Measurements from ENCODE around the gene EPHB2.

The EPHB2 gene

DNA sequence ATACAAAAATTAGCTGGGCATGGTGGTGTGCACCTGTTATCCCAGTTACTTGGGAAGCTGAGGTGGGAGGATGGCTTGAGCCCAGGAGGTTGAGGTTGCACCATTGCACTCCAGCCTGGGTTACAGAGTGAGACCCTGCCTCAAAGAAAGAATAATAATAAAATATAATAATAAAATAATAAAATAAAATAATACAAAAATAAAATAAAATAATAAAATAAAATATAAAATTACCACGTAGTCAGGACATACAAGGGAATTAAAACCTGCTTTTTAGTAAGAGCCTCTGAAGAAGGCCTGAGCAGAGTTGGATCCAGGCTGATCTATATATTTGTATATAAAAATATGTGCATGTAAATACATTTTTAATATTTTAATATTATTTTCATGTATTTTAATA is 41.7 kb downstream of the EPHB2 start:
- DNase-seq (ENCODE audit: low read depth), result no peak

DNA sequence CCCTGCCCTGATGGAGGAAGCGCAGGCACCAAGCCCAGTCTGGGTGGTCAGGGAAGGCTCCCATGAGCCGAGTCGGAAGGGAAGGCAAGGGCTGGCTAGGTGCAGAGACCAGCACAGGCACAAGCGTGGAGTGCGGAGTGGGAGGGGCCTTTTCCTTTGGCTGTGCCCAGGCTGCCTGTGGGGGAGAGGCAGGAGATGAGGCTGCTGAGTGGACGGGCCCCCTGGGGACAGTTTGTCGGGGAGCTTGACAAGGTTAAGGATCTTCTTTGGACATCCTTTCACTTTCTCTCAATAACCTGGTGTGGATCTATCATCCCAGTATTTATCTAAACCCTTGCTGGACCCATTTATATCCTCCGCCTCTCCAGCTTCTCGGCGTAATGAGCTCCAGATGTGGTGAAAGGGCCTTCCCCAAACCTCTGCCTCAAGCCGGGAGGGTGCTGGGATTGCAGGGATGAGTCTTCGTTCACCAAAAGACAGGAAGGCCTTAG is 42.9 kb downstream of the EPHB2 start:
- no peak for DNase-seq (ENCODE audit: low read depth)

DNA sequence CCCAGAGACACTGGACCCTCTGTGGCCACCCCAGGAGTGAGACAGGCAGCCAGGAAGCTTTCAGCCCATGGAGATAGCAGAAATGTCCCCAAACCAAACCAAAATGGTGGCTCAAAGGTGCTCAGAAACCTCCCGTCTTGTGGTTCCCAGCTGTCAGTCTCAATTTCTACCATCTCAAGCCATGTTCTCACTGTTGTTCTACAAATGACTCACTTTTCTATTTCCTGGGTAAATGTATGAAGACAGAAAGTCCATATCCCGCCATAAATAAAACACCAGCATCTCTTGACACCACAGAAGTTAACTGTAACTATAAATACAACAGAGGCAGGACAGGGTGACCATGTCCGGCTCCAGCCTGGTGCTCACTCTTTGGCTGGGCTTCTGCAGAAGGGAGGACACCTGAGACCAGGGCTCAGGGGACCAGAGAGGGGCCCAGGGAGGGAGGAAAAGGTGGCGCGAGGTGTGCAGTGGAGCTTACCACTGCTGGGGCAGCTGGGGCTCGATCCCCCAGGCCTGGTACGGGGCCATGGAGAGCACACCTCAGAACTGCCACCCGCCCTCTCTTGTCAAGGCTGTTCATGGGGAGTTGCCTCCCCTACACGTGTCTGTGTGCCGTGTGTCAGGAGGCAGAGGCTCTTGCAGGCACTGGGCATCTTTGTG is 43.6 kb downstream of the EPHB2 start:
- DNase-seq (ENCODE audit: low read depth), result no peak

DNA sequence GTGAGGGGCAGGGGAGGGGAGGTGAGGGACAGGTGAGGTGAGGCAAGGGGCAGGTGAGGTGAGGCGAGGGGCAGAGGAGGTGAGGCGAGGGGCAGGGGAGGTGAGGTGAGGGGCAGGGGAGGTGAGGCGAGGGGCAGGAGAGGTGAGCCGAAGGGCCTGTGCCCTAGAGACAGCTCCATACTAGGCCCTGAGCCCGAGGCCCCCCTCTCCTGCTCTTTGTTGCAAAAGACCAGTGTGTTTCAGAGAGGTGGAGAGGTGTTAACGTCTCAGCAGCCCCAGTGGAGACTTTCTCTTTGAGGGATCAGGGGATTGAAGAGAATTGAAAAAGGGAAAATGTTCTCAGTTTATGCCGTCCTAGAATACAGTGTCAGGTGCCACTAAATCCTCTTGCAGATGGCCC is 44.2 kb downstream of the EPHB2 start:
- DNase-seq (ENCODE audit: low read depth), result no peak

DNA sequence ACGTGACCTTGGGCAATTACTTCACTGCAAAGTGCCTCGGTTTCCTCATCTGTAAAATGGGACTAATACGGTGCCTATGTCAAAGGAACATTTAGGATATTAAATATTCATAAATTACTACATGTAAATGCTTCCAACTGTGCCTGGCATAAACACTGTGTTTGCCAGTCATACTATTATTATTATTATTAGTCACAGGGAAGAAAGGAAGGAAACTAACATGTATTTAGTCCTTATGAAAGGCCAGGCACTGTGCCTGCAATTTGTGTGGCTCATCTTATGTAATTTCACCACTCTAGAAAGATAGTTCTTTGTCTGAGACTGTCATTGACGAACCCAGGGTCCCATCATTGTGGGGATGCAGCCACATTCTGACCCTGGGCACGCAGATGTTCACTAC is 45.0 kb downstream of the EPHB2 start:
- DNase-seq (ENCODE audit: low read depth), result no peak

- no peak for DNase-seq (ENCODE audit: low read depth)
Observed at GRCh38 chr1:22756125-22756735, 45.6 kb downstream of the EPHB2 start.

DNA sequence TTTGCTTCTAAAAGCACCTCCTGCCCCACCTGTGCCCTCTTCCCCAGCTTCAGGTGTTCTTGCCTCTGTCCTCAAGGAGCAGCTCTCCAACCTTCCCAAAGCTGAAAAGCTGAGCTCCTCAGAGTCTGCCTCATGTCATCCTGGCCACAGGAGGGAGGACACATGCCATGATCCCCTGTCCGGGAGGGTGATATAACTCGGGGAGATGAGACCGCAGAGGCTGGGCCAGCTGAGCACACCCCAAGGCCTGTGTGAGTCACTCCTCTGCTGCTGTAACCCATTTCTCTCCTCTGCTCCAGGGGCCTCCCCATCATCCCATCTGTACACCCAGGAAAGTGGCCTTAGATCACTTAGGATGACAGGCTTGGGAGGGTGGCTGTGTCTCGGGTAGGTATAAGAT is 49.8 kb downstream of the EPHB2 start:
- DNase-seq (ENCODE audit: low read depth), result no peak

- no peak for DNase-seq (ENCODE audit: low read depth)
Observed at GRCh38 chr1:22761101-22761500, 50.5 kb downstream of the EPHB2 start.

- DNase-seq (ENCODE audit: low read depth), result no peak
Observed at GRCh38 chr1:22761821-22762220, 51.2 kb downstream of the EPHB2 start.

- no peak for DNase-seq (ENCODE audit: low read depth)
Observed at GRCh38 chr1:22763487-22764200, 53.0 kb downstream of the EPHB2 start.

DNA sequence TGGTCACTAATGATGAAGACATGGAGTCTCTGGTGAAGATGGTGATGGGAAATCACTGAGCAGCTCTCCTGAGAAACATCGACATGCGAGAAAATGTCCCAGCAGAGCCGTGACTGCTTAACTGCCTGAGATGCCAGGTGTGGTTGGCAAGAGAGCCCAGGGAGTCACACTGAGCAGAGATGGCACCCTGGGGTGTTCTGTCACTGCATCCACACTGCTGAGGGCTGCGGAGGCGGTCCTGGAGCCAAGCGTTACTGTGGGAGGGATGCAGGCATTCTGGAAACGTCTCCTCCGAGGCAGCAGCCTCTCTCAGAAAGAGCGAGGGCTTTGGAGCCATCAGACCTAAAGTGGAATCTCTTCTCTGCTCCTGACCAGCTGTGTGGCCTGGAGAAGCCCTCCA is 57.2 kb downstream of the EPHB2 start:
- no peak for DNase-seq (ENCODE audit: low read depth)

DNA sequence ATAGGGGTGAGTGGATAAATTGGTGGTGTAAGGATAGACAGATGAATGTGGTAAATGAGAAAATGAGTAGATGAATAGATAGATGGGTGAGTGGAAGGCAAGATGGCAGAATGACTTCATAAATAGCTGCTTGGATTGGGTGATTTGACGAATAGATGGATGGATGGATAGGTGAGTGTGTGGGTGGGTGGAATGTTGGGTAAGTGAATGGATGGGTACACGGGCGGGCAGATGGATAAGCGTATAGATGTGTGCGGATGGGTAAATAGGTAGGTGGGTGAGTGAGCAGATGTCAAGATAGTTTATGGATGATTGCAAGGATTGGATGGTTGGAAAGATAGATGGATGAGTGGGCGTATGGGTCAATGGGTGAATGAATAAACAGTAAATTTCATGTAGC is 59.3 kb downstream of the EPHB2 start:
- no peak for DNase-seq (ENCODE audit: low read depth)

- DNase-seq (ENCODE audit: low read depth), result no peak
Observed at GRCh38 chr1:22772014-22772413, 61.4 kb downstream of the EPHB2 start.

DNA sequence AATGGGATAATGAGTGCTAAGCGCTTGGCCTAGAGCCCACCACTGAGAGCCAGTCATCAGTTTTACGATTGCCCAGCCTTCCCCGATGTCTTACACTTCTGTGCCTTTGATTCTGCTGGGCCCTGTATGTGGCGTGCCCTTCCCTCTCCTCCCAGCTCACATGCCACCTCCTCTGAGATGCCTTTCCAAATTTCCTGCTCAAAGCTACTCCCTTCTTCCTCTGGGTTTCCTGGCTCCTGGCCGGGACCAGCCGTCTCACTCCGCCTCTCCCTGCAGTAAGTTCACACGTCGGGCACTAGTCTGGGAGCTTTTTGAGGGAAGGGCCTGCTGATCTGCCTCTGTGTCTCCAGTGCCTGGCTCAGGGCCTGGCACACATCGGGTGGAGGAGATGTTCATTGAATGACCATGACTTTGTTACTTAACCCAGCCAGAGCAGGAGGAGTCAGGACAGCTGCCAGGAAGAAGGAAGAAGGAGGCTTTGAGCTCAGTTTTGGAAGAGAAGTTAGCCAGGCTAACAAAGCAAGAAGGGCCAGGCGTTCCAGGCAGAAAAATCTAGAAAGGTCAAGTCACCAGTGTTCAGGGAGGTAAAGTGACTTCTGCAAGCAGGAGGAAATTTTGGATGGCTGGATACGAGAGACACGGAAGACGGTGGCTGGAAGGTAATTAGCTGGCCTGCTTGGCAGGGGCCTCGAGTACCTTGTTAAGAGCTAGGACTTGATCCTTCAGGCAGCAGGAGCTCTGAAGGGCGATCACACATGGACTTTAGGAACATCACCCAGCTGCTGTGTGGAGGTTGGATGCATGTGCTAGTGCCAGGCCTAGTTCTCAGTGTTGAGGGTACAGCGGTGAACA is 63.6 kb downstream of the EPHB2 start:
- DNase-seq (ENCODE audit: low read depth), result no peak

DNA sequence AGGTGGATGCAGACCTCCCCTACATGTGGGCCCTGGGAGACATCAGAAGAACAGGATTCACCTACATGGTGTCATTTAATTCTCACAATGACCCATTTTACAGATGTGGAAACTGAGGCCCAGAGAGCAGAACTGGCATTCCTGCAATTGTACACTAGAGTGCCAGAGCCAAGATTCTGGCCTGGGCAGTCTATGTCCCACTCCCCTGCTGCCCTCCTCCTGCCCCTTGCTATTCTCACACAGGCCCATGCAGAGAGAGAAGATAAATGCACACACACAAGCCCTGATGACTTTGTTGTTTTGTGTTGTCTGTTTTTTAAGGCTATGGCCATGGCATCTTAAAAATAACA is 64.2 kb downstream of the EPHB2 start:
- DNase-seq (ENCODE audit: low read depth), result no peak

- no peak for DNase-seq (ENCODE audit: low read depth)
Observed at GRCh38 chr1:22775478-22775877, 64.8 kb downstream of the EPHB2 start.

DNA sequence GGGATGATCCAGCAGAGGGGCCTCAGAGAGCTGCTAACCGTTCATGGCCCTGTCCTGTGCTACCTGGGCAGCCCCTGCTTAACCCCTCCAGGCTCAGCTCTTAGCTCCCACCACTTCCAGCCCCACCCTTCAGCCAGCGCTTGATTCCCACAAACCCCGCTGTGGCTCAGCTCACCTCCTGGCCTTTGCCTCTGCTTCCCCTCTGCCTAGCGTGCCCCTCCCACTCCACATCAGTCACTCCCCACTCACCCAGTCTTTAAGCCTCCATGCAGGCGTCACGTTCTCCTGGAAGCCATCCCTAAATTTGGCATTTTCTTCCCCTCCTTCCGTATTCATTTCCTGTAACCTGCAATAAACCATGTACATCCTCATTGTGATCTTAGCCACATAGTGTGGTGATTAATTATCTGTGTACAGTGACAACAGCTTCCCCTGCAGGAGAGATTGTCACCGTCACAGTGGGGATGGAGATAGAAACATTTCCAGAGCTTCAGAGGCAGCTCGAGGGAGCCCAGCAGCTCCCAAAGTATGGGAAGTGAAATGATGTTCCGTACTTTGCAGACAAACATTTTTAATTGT is 65.5 kb downstream of the EPHB2 start:
- no peak for DNase-seq (ENCODE audit: low read depth)

DNA sequence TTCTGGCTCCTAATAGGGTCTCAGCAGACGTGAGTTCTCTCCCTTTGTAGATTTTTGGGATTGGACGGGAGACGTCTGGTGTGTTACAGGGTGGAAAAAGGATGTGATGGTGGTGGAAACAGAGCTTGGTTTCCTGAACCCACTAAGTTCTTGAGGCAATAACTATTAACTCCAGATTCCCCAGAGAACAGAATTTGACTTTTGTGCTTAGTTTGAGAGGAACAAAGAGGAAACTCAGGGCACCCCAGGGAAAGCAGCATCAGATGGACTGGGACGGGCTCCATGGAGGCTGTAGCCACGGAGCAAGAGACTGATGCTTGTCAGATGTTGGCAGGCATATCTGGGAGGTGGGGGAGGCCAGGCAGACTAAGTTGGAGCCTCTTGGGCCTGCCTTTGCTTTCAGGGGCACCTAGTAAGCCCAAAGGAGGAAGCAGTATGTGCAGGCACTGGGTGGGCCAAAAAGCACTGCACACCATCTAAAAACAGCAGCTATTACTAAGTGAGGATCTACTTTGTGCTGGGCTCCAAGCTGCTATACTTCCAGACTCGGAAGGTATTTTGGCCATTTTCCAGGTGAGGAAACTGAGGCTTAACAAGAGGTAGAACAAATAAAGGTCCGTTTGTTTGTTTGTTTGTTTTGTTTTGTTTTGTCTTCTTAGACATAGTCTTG is 66.9 kb downstream of the EPHB2 start:
- DNase-seq (ENCODE audit: low read depth), result no peak

DNA sequence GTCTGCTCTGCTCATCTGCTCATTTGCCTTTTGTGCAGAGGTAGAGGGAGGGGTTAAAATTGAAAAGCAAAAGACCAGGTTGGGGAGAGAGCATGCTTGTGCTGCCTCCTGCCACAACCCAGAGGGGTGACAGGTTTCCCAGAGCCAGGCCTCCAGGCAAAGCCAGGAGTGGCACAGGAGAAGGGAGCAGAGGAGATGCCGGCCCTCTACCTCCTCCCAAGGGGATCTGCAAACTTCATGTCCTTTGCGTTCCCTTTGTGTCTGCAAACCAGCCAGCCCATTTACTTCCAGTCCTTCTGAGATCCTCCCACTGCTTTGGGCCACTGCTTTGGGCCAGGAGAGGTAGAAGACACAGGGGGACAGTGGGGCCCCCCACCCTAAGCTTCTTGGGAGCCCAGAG is 67.8 kb downstream of the EPHB2 start:
- DNase-seq (ENCODE audit: low read depth), result no peak

GRCh38 chr1:22778862-22779520 is 68.4 kb downstream of the EPHB2 start:
- DNase-seq (ENCODE audit: low read depth), result no peak

GRCh38 chr1:22780696-22781095 is 70.1 kb downstream of the EPHB2 start:
- no peak for DNase-seq (ENCODE audit: low read depth)

Measured in stimulated activated CD8-positive, alpha-beta memory T cell treated with anti-CD3 and anti-CD28 coated beads, Interleukin-15, amount 100 ng/mL, for 24 hours (primary cell).